Measurements from ENCODE around the gene RHOJ.

The RHOJ gene

GRCh38 chr14:63191211-63191610 is 13.0 kb upstream of the RHOJ start:
- no peak overlapping the region for H3K27ac ChIP-seq
- no peaks in the 10 kb centered on the region for H3K27me3 ChIP-seq (ENCODE audit: insufficient read depth, low read depth)
- H3K79me2 ChIP-seq (ENCODE audit: insufficient read depth, low read depth): no peaks in the 10 kb centered on the region
- H3K4me2 ChIP-seq: no peak overlapping the region
- no peak overlapping the region for H3K9ac ChIP-seq
- TF ChIP-seq CTCF (conservative IDR thresholded peaks at IDR 0.05; ENCODE audit: low read depth, low read length): no peak
- no peak overlapping the region for H3K4me3 ChIP-seq (IDR thresholded peaks at IDR 0.05; ENCODE audit: insufficient read depth, low read depth, low read length)
- H3K4me1 ChIP-seq (ENCODE audit: low read depth, poor library complexity, severe bottlenecking): no peaks in the 10 kb centered on the region
- H3K36me3 ChIP-seq (ENCODE audit: insufficient read depth): no peaks in the 10 kb centered on the region
- H2AFZ ChIP-seq (ENCODE audit: low read depth): no peak overlapping the region
- H4K20me1 ChIP-seq (ENCODE audit: insufficient read depth): no peaks in the 10 kb centered on the region

DNA sequence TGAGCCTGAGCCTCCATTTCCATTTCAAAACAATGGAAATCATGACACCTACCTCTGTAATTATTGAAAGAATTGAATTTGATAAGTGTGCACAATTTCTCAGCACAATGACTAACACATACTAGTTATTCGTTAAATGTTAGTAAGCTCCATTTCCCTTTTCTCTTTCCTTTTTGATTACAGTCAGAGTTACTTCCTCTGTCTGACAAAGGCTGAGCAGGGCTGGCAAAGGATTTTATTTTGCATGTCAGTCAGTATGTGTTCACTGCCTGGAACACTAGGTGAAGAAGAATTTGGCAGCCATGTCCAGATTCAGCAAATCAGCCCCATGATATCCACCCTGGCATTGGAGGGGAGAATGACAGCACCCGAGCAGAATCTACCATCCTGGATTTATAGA is 12.2 kb upstream of the RHOJ start:
- H4K20me1 ChIP-seq (ENCODE audit: insufficient read depth): no peaks in the 10 kb centered on the region
- H3K4me1 ChIP-seq (ENCODE audit: low read depth, poor library complexity, severe bottlenecking): no peaks in the 10 kb centered on the region
- no peak overlapping the region for H3K27ac ChIP-seq
- H3K9ac ChIP-seq: no peak overlapping the region
- H3K4me2 ChIP-seq: no peak overlapping the region
- H3K36me3 ChIP-seq (ENCODE audit: insufficient read depth): no peaks in the 10 kb centered on the region
- no peak overlapping the region for H2AFZ ChIP-seq (ENCODE audit: low read depth)
- no peaks in the 10 kb centered on the region for H3K79me2 ChIP-seq (ENCODE audit: insufficient read depth, low read depth)
- TF ChIP-seq CTCF (conservative IDR thresholded peaks at IDR 0.05; ENCODE audit: low read depth, low read length): no peak
- H3K4me3 ChIP-seq (IDR thresholded peaks at IDR 0.05; ENCODE audit: insufficient read depth, low read depth, low read length): no peak overlapping the region
- no peaks in the 10 kb centered on the region for H3K27me3 ChIP-seq (ENCODE audit: insufficient read depth, low read depth)

GRCh38 chr14:63193236-63193635 is 11.0 kb upstream of the RHOJ start:
- no peaks in the 10 kb centered on the region for H4K20me1 ChIP-seq (ENCODE audit: insufficient read depth)
- no peak overlapping the region for H3K4me2 ChIP-seq
- no peaks in the 10 kb centered on the region for H3K79me2 ChIP-seq (ENCODE audit: insufficient read depth, low read depth)

GRCh38 chr14:63200035-63200740 is 4.1 kb upstream of the RHOJ start:
- no peaks in the 10 kb centered on the region for H3K36me3 ChIP-seq (ENCODE audit: insufficient read depth)
- no peak overlapping the region for H3K4me2 ChIP-seq
- no peak overlapping the region for H3K27ac ChIP-seq
- no peaks in the 10 kb centered on the region for H4K20me1 ChIP-seq (ENCODE audit: insufficient read depth)
- H3K4me1 ChIP-seq (ENCODE audit: low read depth, poor library complexity, severe bottlenecking): no peaks in the 10 kb centered on the region
- no peak overlapping the region for H2AFZ ChIP-seq (ENCODE audit: low read depth)
- H3K79me2 ChIP-seq (ENCODE audit: insufficient read depth, low read depth): no peaks in the 10 kb centered on the region
- TF ChIP-seq CTCF (conservative IDR thresholded peaks at IDR 0.05; ENCODE audit: low read depth, low read length): no peak
- H3K4me3 ChIP-seq (IDR thresholded peaks at IDR 0.05; ENCODE audit: insufficient read depth, low read depth, low read length): no peak overlapping the region
- H3K27me3 ChIP-seq (ENCODE audit: insufficient read depth, low read depth): no peaks in the 10 kb centered on the region
- no peak overlapping the region for H3K9ac ChIP-seq

More at GRCh38 chr14:63193236-63193635, 11.0 kb upstream of the RHOJ start:
- Histone ChIP-seq H3K27ac (no peak overlapping the region), H2AFZ (ENCODE audit: low read depth) (no peak overlapping the region), H3K36me3 (ENCODE audit: insufficient read depth) (no peaks in the 10 kb centered on the region), H3K4me1 (ENCODE audit: low read depth, poor library complexity, severe bottlenecking) (no peaks in the 10 kb centered on the region), H3K9ac (no peak overlapping the region), H3K27me3 (ENCODE audit: insufficient read depth, low read depth) (no peaks in the 10 kb centered on the region), H3K4me3 (IDR thresholded peaks at IDR 0.05; ENCODE audit: insufficient read depth, low read depth, low read length) (no peak overlapping the region)
- no peak for TF ChIP-seq CTCF (conservative IDR thresholded peaks at IDR 0.05; ENCODE audit: low read depth, low read length)

All from KMS-11 (cell line).